GM21526 (cell line): ENCODE measurements around the gene IGSF11.

Experiments
- ATAC-seq: cut with Tn5 transposase; IDR thresholded peaks from one replicate; pipeline ENCODE4 v1.9.1; 2021; ENCODE audit warnings: moderate library complexity; ENCODE audit not compliant: unreplicated experiment, low FRiP score

Gene IGSF11

GRCh38 chr3:118890206-118890605, 144.4 kb downstream of the IGSF11 start:
- ATAC-seq, result no peak

- no peak for ATAC-seq
These were observed 145.0 kb downstream of the IGSF11 start for GRCh38 chr3:118889691-118890090.

- no peak for ATAC-seq
These were observed 147.9 kb downstream of the IGSF11 start for GRCh38 chr3:118886708-118887107.

- peak; percentile 73 for ATAC-seq
These were observed 149.9 kb downstream of the IGSF11 start for GRCh38 chr3:118884748-118885206.

GRCh38 chr3:118882353-118882947, 152.2 kb downstream of the IGSF11 start:
- no peak for ATAC-seq

- no peak for ATAC-seq
These were observed 166.6 kb downstream of the IGSF11 start for GRCh38 chr3:118868051-118868450.

GRCh38 chr3:118863731-118864322, 170.8 kb downstream of the IGSF11 start:
- peak; percentile 72 for ATAC-seq

- ATAC-seq, result no peak
These were observed 174.7 kb downstream of the IGSF11 start for GRCh38 chr3:118859950-118860349.

- peak; percentile 63 for ATAC-seq
These were observed 183.0 kb downstream of the IGSF11 start for GRCh38 chr3:118851466-118852193.

- ATAC-seq, result no peak
These were observed 184.0 kb downstream of the IGSF11 start for GRCh38 chr3:118850687-118851086.
